Pons (tissue), 1 donor: ENCODE measurements around the gene BANP.
"Not testable (repeated sequence)": the region's sequence is repeated elsewhere in the genome, so short reads cannot be mapped to it uniquely, and the experiment has no call there.

Experiments used
- DNase-seq: peaks from one replicate; pipeline ENCODE4 v3.0.0-alpha.2; 2016; ENCODE audit warnings: low spot score

The BANP gene

GRCh38 chr16:88104363-88104762, 153.1 kb downstream of the BANP start:
- not testable (repeated sequence) for DNase-seq

GRCh38 chr16:88105574-88106140, 154.4 kb downstream of the BANP start:
- not testable (repeated sequence) for DNase-seq

- DNase-seq, result not testable (repeated sequence)
Observed at GRCh38 chr16:88106566-88106965, 155.3 kb downstream of the BANP start.

GRCh38 chr16:88108762-88109161, 157.5 kb downstream of the BANP start:
- DNase-seq, result no peak

GRCh38 chr16:88109726-88110621, 158.7 kb downstream of the BANP start:
- DNase-seq, result not testable (repeated sequence)

- not testable (repeated sequence) for DNase-seq
Observed at GRCh38 chr16:88110875-88111494, 159.8 kb downstream of the BANP start.

- DNase-seq, result not testable (repeated sequence)
Observed at GRCh38 chr16:88111976-88112375, 160.7 kb downstream of the BANP start.

GRCh38 chr16:88113545-88114045, 162.4 kb downstream of the BANP start:
- DNase-seq, result no peak

- DNase-seq, result not testable (repeated sequence)
Observed at GRCh38 chr16:88114541-88115228, 163.5 kb downstream of the BANP start.

GRCh38 chr16:88116121-88116520, 164.9 kb downstream of the BANP start:
- no peak for DNase-seq

GRCh38 chr16:88117476-88117868, 166.2 kb downstream of the BANP start:
- DNase-seq, result no peak

GRCh38 chr16:88118376-88118775, 167.1 kb downstream of the BANP start:
- no peak for DNase-seq

GRCh38 chr16:88118852-88119741, 167.9 kb downstream of the BANP start:
- DNase-seq, result peak; percentile 1

- not testable (repeated sequence) for DNase-seq
Observed at GRCh38 chr16:88119881-88120751, 168.9 kb downstream of the BANP start.

GRCh38 chr16:88120812-88121211, 169.6 kb downstream of the BANP start:
- no peak for DNase-seq

GRCh38 chr16:88121391-88121790, 170.2 kb downstream of the BANP start:
- DNase-seq, result not testable (repeated sequence)

- DNase-seq, result no peak
Observed at GRCh38 chr16:88121886-88122580, 170.8 kb downstream of the BANP start.
